OCI-LY1 (cell line): Measurements from ENCODE around the gene ST3GAL2.
A peak's percentile ranks its signal among the peaks of the same experiment; 100 is the strongest.

Source experiments
- H2AFZ ChIP-seq: fragments of 200-600 bp; sonication (generic), shearing (Covaris generic); 2 replicates; pipeline ENCODE4 v1.6.0; 2014; ENCODE audit warnings: antibody characterized with exemption, mild to moderate bottlenecking, low read length
- H3F3A ChIP-seq: fragments of 200-600 bp; sonication (generic), shearing (Covaris generic); 2 replicates; pipeline ENCODE4 v1.6.0; 2014; ENCODE audit warnings: mild to moderate bottlenecking, antibody characterized with exemption, low read length, moderate library complexity; ENCODE audit not compliant: insufficient read depth
- H3K27ac ChIP-seq: fragments of 200-600 bp; sonication (generic); 2 replicates; pipeline ENCODE4 v1.5.1; 2014; ENCODE audit warnings: low read length, mixed run types, mild to moderate bottlenecking, low read depth; ENCODE audit not compliant: poor library complexity, severe bottlenecking
- H3K27me3 ChIP-seq: fragments of 200-600 bp; sonication (generic); 2 replicates; pipeline ENCODE4 v1.6.0; 2014; ENCODE audit warnings: antibody characterized with exemption, mild to moderate bottlenecking, low read length, moderate library complexity; ENCODE audit not compliant: insufficient read depth
- H3K36me3 ChIP-seq: fragments of 200-600 bp; sonication (generic); 2 replicates; pipeline ENCODE4 v1.6.1; 2014; ENCODE audit warnings: mild to moderate bottlenecking, antibody characterized with exemption, low read length, moderate library complexity, mixed read lengths; ENCODE audit not compliant: insufficient read depth
- H3K4me1 ChIP-seq: fragments of 200-600 bp; sonication (generic); 2 replicates; pipeline ENCODE4 v1.5.1; 2014; ENCODE audit warnings: mild to moderate bottlenecking, low read length, moderate library complexity; ENCODE audit not compliant: insufficient read depth, severe bottlenecking
- H3K4me2 ChIP-seq: fragments of 200-600 bp; sonication (generic), shearing (Covaris generic); 2 replicates; pipeline ENCODE4 v1.6.1; 2014; ENCODE audit warnings: low read length
- H3K4me3 ChIP-seq: fragments of 200-600 bp; sonication (generic); 2 replicates; pipeline ENCODE4 v1.5.1; 2014; ENCODE audit warnings: low read length, low read depth, mild to moderate bottlenecking, mixed read lengths; ENCODE audit not compliant: poor library complexity, severe bottlenecking
- H3K79me2 ChIP-seq: fragments of 200-600 bp; shearing (Covaris generic); 2 replicates; pipeline ENCODE4 v1.6.1; 2016; ENCODE audit warnings: mixed run types, low read length, mixed read lengths; ENCODE audit not compliant: insufficient read depth
- H3K9ac ChIP-seq: fragments of 200-600 bp; sonication (generic), shearing (Covaris generic); 2 replicates; pipeline ENCODE4 v1.6.1; 2014; ENCODE audit warnings: mild to moderate bottlenecking, low read length, mixed read lengths
- H3K9me2 ChIP-seq: fragments of 200-600 bp; sonication (generic), shearing (Covaris generic); 2 replicates; pipeline ENCODE4 v1.6.1; 2014; ENCODE audit warnings: low read depth, mild to moderate bottlenecking, low read length, mixed read lengths
- H3K9me3 ChIP-seq: fragments of 200-600 bp; shearing (Covaris generic); 2 replicates; pipeline ENCODE4 v1.6.1; 2014; ENCODE audit warnings: low read length, mixed read lengths
- H4K20me1 ChIP-seq: fragments of 200-600 bp; sonication (generic), shearing (Covaris generic); 2 replicates; pipeline ENCODE4 v1.6.0; 2016; ENCODE audit warnings: mild to moderate bottlenecking, low read length; ENCODE audit not compliant: insufficient read depth
- EZH2 ChIP-seq: fragments of 200-600 bp; sonication (generic), shearing (Covaris generic); IDR thresholded peaks from 2 replicates; pipeline ENCODE4 v1.8.0; 2017; ENCODE audit warnings: borderline replicate concordance, mixed run types, mild to moderate bottlenecking, antibody characterized with exemption, low read length, moderate library complexity, mixed read lengths
- TF ChIP-seq, protein P1 (sequence below): fragments of 200-600 bp; sonication (generic), shearing (Covaris generic); IDR thresholded peaks from 2 replicates; pipeline ENCODE4 v1.5.1; 2017; ENCODE audit warnings: mild to moderate bottlenecking, antibody characterized with exemption, low read length, moderate library complexity, mixed read lengths

The ST3GAL2 gene

DNA sequence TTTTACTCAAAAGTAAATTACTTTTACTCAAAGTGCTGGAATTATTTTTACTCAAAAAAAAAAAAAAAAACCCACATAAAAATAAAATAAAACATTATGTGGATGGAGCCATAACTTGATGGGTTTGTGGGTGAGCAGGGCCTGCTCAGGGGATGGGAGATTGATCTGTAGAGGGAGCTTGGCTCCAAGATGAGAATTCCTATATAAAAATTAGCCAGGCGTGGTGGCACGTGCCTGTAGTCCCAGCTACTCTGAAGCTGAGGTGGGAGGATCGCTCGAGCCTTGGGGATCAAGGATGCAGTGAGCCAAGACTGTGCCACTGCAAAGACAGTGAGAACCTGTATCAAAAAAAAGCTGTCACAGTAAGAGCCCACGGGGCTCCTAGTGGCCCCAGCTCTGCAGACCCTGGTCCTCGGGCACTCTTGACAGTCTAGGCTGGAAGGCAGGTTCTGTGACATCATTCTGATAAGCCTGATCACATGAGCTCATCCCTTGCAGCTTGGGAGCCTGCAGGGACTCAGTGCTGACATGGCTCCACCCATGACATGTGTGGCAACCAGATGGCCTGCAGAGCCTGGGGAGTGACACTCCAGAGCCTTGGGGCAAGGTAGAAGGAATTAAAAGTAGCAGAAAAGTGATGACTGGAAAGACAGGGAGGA, 42.5 kb downstream of the ST3GAL2 start:
- Histone ChIP-seq H3K36me3 (peaks cover 17% of the 10 kb centered on the region; the same call in 1 of the 2 replicates), H4K20me1 (no peaks in the 10 kb centered on the region)

DNA sequence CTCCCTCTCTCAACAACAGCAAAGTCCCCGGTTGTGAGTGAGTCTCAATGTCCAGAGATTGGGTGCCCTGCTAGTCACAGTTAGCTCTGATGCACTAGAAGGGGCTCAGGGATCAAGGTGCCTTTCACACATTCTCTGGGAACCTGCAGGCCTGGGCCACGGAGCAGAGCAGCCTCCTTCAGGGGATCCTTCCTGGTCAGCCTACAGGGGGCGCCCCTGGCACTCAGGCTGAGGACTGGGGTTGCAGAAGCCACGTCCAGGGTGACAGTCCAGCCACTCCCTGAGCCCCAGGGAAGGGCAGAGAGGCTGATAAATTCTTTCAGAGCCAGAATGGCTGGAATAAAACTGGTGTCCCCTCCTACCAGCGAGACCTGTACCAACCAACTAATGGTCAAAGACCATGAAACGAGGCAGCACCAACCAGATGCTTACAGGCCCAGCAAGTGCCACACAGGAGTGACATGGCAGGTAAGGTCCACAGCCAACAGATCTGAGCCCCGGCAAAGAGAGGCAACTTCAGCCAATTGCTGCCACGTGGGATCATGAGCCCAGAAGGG, 43.5 kb downstream of the ST3GAL2 start:
- H3K9ac ChIP-seq: no peak overlapping the region
- H3K36me3 ChIP-seq: peaks cover 17% of the 10 kb centered on the region; the same call in 1 of the 2 replicates
- H3K79me2 ChIP-seq: no peaks in the 10 kb centered on the region
- no peaks in the 10 kb centered on the region for H3K9me3 ChIP-seq
- no peak overlapping the region for H3K4me2 ChIP-seq
- no peaks in the 10 kb centered on the region for H4K20me1 ChIP-seq
- H2AFZ ChIP-seq: no peak overlapping the region
- H3F3A ChIP-seq: no peaks in the 10 kb centered on the region
- no peaks in the 10 kb centered on the region for H3K4me1 ChIP-seq
- H3K9me2 ChIP-seq: no peaks in the 10 kb centered on the region
- H3K27me3 ChIP-seq: no peaks in the 10 kb centered on the region
- no peak overlapping the region for H3K4me3 ChIP-seq
- no peak overlapping the region for H3K27ac ChIP-seq
- no peak for TF ChIP-seq EZH2
- TF ChIP-seq, protein P1, sequence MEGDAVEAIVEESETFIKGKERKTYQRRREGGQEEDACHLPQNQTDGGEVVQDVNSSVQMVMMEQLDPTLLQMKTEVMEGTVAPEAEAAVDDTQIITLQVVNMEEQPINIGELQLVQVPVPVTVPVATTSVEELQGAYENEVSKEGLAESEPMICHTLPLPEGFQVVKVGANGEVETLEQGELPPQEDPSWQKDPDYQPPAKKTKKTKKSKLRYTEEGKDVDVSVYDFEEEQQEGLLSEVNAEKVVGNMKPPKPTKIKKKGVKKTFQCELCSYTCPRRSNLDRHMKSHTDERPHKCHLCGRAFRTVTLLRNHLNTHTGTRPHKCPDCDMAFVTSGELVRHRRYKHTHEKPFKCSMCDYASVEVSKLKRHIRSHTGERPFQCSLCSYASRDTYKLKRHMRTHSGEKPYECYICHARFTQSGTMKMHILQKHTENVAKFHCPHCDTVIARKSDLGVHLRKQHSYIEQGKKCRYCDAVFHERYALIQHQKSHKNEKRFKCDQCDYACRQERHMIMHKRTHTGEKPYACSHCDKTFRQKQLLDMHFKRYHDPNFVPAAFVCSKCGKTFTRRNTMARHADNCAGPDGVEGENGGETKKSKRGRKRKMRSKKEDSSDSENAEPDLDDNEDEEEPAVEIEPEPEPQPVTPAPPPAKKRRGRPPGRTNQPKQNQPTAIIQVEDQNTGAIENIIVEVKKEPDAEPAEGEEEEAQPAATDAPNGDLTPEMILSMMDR: peak; percentile 92

More for the DNA sequence above, 42.5 kb downstream of the ST3GAL2 start:
- Histone ChIP-seq H3K4me1 (no peaks in the 10 kb centered on the region), H3K9me3 (no peaks in the 10 kb centered on the region), H3K4me2 (no peak overlapping the region), H2AFZ (no peak overlapping the region), H3K4me3 (no peak overlapping the region), H3K79me2 (no peaks in the 10 kb centered on the region), H3K9me2 (no peaks in the 10 kb centered on the region), H3K27me3 (no peaks in the 10 kb centered on the region), H3K27ac (peak overlapping the region; percentile 4), H3K9ac (no peak overlapping the region), H3F3A (no peaks in the 10 kb centered on the region)
- TF ChIP-seq EZH2: no peak
- TF ChIP-seq, protein P1: no peak

DNA sequence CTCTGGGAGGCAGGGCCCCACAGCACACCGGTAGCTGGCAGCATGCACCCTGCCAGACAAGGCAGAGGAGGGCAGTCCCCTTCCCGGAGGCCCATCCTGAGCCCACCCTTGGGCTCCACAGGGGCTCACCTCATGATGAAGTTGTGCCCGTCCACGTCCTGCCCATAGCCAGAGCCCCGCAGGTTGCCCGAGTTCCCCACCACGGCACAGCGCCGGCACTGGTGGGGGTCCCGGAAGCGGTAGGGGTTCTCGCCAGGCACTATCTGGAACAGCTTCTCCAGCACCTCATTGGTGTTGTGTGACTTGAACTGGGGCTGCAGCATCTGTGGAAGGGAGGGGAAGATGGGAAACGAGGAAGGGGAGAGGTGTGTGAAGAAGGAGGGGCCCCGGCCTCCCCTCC, 44.0 kb downstream of the ST3GAL2 start:
- TF ChIP-seq, protein P1: no peak
- TF ChIP-seq EZH2: no peak

More for the DNA sequence above, 44.0 kb downstream of the ST3GAL2 start:
- Histone ChIP-seq H2AFZ (no peak overlapping the region), H3K27ac (no peak overlapping the region), H3K4me2 (no peak overlapping the region), H3K9ac (no peak overlapping the region), H3F3A (no peaks in the 10 kb centered on the region), H3K27me3 (no peaks in the 10 kb centered on the region), H4K20me1 (no peaks in the 10 kb centered on the region), H3K36me3 (peaks cover 17% of the 10 kb centered on the region; the same call in 1 of the 2 replicates), H3K9me3 (no peaks in the 10 kb centered on the region), H3K4me3 (no peak overlapping the region), H3K9me2 (no peaks in the 10 kb centered on the region), H3K4me1 (no peaks in the 10 kb centered on the region), H3K79me2 (no peaks in the 10 kb centered on the region)
